Astrocyte (in vitro differentiated cells and primary cell): ENCODE results near the gene PLEKHG2.

ENCODE experiments used
- EZH2 ChIP-seq: IDR thresholded peaks from 2 replicates; pipeline ENCODE4 v1.6.1; 2012; ENCODE audit warnings: mild to moderate bottlenecking, low read length, inconsistent platforms; ENCODE audit not compliant: insufficient read depth
- TF ChIP-seq, protein P1 (sequence below): IDR thresholded peaks from 2 replicates; pipeline ENCODE4 v1.5.1; 2011; ENCODE audit warnings: low read depth, mild to moderate bottlenecking, inconsistent platforms, low read length, moderate library complexity; ENCODE audit not compliant: insufficient read depth

GRCh38 chr19:39407410-39407659 is 5.1 kb upstream of the PLEKHG2 start:
- no peak for TF ChIP-seq EZH2
- TF ChIP-seq, protein P1, sequence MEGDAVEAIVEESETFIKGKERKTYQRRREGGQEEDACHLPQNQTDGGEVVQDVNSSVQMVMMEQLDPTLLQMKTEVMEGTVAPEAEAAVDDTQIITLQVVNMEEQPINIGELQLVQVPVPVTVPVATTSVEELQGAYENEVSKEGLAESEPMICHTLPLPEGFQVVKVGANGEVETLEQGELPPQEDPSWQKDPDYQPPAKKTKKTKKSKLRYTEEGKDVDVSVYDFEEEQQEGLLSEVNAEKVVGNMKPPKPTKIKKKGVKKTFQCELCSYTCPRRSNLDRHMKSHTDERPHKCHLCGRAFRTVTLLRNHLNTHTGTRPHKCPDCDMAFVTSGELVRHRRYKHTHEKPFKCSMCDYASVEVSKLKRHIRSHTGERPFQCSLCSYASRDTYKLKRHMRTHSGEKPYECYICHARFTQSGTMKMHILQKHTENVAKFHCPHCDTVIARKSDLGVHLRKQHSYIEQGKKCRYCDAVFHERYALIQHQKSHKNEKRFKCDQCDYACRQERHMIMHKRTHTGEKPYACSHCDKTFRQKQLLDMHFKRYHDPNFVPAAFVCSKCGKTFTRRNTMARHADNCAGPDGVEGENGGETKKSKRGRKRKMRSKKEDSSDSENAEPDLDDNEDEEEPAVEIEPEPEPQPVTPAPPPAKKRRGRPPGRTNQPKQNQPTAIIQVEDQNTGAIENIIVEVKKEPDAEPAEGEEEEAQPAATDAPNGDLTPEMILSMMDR, result no peak
